ENCODE results near the gene CCDC188. TPM values are rescaled to one million over a fixed set of nuclear protein-coding genes. Genes with fewer than 3 reads are reported as not detected.

Gene CCDC188
- total and polyA plus RNA-seq, 4 donors: not detected

GRCh38 chr22:20148414-20148813, 2.4 kb downstream of the CCDC188 start:
- peaks cover 0 to 5% (median 0%) of the 10 kb centered on the region in 4 donors for H3K36me3 ChIP-seq (ENCODE audit: control insufficient read depth in 4 of 4, insufficient read depth in 3 of 4, low read depth in 1 of 4, low read length in 3 of 4)
- no peak overlapping the region for H3K9ac ChIP-seq (ENCODE audit: low read depth in 1 of 2, low read length in 2 of 2)
- 88% methylated on average over 18 of the region's 18 CpGs for WGBS
- TF ChIP-seq RXRA (IDR thresholded peaks at IDR 0.05) (no peak), HNF4A (conservative IDR thresholded peaks at IDR 0.05) (no peak), CTCF (IDR thresholded peaks at IDR 0.05; ENCODE audit: low read depth, low read length, missing input control) (no peak), NR2F2 (IDR thresholded peaks at IDR 0.05) (no peak), FOXA1 (IDR thresholded peaks at IDR 0.05) (no peak), ZBTB33 (IDR thresholded peaks at IDR 0.05) (no peak), EGR1 (IDR thresholded peaks at IDR 0.05; ENCODE audit: low read depth in 2 of 2) (no peak), GABPA (IDR thresholded peaks at IDR 0.05 in 1 of 2, conservative IDR thresholded peaks at IDR 0.05 in 1 of 2) (no peak), MAX (IDR thresholded peaks at IDR 0.05) (no peak), HNF4G (IDR thresholded peaks at IDR 0.05) (no peak), FOXA2 (IDR thresholded peaks at IDR 0.05) (no peak), REST (IDR thresholded peaks at IDR 0.05) (no peak)
- no peaks in the 10 kb centered on the region for H3K9me3 ChIP-seq (ENCODE audit: control insufficient read depth in 4 of 4, low read length in 3 of 4)
- H3K27me3 ChIP-seq (ENCODE audit: control insufficient read depth in 4 of 4, insufficient read depth in 4 of 4, low read length in 3 of 4): no peaks in the 10 kb centered on the region
- H3K4me1 ChIP-seq (ENCODE audit: control insufficient read depth in 4 of 4, insufficient read depth in 4 of 4, low read length in 3 of 4): no peaks in the 10 kb centered on the region
- no peak for DNase-seq (ENCODE audit: low spot score)
- H3K4me3 ChIP-seq (ENCODE audit: low read depth in 1 of 3, low read length in 3 of 3): no peak overlapping the region
- no peak overlapping the region for H3K27ac ChIP-seq (ENCODE audit: low read depth in 1 of 2, low read length in 2 of 2)

- DNase-seq (ENCODE audit: low spot score): no peak
- Histone ChIP-seq H3K4me1 (ENCODE audit: control insufficient read depth in 4 of 4, insufficient read depth in 4 of 4, low read length in 3 of 4) (no peaks in the 10 kb centered on the region), H3K27me3 (ENCODE audit: control insufficient read depth in 4 of 4, insufficient read depth in 4 of 4, low read length in 3 of 4) (no peaks in the 10 kb centered on the region), H3K4me3 (ENCODE audit: low read depth in 1 of 3, low read length in 3 of 3) (no peak overlapping the region), H3K9ac (ENCODE audit: low read depth in 1 of 2, low read length in 2 of 2) (no peak overlapping the region), H3K27ac (ENCODE audit: low read depth in 1 of 2, low read length in 2 of 2) (no peak overlapping the region), H3K36me3 (ENCODE audit: control insufficient read depth in 4 of 4, insufficient read depth in 3 of 4, low read depth in 1 of 4, low read length in 3 of 4) (peaks cover 0 to 5% (median 0%) of the 10 kb centered on the region in 4 donors), H3K9me3 (ENCODE audit: control insufficient read depth in 4 of 4, low read length in 3 of 4) (no peaks in the 10 kb centered on the region)
- WGBS: 79% methylated on average over 14 of the region's 14 CpGs
- TF ChIP-seq JUND (IDR thresholded peaks at IDR 0.05) (no peak), NR2F2 (IDR thresholded peaks at IDR 0.05) (no peak), FOXA2 (IDR thresholded peaks at IDR 0.05) (no peak), ZBTB33 (IDR thresholded peaks at IDR 0.05) (no peak), EGR1 (IDR thresholded peaks at IDR 0.05; ENCODE audit: low read depth in 2 of 2) (no peak), TAF1 (conservative IDR thresholded peaks at IDR 0.05) (no peak), CTCF (IDR thresholded peaks at IDR 0.05; ENCODE audit: low read depth, low read length, missing input control) (no peak), HNF4A (conservative IDR thresholded peaks at IDR 0.05) (no peak)
Measured at GRCh38 chr22:20147237-20147988, 3.4 kb downstream of the CCDC188 start.

All from liver (tissue), 9 donors.